HG03064 (cell line): ENCODE results near the gene RPL36.
"Not testable (repeated sequence)": the region's sequence is repeated elsewhere in the genome, so short reads cannot be mapped to it uniquely, and the experiment has no call there.

ENCODE experiments used
- ATAC-seq: cut with Tn5 transposase; IDR thresholded peaks from one replicate; pipeline ENCODE4 v1.9.1; 2021; ENCODE audit warnings: low read depth; ENCODE audit not compliant: unreplicated experiment

Gene RPL36

DNA sequence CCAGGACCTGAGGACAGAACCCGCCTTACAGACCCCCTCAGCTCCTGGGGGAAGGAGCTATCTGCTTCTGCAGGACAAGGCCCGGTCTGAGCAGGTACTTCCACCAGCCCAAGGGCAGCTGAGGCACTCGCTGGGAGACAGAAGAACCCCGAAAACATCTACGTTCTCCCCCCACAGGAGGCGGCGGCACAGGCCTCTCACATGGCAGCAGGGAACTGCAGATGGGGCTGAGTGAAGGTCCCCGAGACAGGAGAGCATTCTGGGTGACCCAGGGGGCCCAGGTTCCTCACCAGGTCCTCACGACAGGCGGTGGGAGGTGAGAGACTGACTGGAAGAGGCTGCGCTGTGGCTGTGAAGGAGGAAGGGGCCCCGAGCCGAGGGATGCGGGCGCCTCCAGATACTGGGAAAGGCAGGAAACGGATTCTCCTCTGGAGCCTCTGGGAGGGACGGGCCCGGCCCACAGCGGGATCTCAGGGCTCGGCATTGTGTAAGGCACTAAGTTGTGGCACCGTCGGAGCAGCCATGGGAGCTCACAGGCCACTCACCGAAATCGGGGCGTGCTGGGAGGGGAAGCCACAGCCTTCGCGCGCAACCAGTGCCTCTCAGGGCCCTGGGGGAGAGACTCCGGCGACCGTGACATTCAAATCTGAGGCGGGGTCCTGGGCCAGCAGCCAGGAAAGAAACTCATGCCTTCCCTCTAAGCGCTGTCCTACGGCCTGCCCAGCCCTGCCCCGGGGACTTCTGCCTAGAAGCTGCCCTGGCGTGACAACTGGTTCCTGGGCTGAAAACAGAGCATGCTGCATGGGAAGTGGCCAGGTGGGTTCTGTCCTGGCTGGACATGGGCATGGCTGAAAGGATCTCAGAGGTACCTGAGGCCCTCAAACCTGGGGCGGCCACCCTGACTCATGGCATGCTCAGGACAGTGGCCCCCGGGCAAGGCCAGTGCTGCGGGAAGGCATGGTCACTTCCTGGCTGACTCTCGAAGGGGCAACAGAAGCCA, 14.0 kb downstream of the RPL36 start:
- ATAC-seq = no peak

DNA sequence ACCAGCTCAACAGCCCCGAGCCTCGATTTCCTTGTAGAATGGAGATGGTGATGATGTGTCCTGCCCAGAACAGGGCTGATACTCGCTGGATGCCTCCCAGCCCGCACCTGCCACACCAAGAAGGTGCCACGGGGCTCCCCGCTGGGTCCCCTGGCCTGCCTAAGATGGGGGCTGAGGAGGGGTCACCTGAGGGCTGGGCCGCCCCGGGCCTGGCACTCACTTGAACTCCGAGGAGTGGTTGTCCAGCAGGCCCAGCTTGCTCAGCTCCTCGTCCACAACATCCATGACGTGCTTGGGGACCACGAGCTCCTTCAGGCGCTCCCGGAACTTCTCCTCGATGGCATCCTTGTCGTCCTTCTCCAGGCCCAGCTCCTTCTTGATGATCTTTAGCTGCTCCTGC, 15.5 kb downstream of the RPL36 start:
- ATAC-seq = no peak

DNA sequence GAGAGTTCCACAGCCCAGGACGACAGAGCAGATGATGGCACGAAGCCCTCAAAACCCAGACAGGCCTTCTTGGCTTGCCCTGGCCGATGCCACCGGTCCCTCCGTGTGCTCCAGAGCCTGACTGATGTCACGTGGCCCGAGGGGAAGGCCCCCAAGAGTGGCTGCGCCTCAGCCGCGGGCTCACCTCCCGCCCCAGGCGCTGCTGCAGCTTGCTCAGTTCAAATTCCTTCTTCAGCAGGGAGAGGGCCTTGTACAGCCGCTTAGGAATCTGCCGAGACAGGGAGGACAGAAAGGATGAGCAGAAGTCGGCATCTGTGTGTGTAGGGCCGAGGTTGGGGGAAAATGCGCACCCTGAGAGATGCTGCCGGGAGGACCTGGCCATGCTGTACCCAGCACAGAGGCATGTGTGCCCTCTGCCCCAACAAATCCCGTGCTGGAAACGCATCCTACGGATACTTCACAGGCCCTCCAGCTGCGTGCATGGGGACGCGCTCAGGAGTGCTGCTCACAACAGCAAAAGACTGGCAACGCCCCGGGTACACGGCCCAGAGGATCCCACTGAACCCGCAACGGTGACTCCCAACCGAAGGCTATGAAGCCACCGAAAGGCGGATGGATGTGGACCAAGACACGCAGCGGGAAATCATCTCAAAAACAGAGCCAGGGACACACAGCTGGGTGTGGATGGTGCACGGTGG, 16.9 kb downstream of the RPL36 start:
- ATAC-seq = no peak

- ATAC-seq = no peak
Observed at GRCh38 chr19:5707576-5708575, 17.8 kb downstream of the RPL36 start.

GRCh38 chr19:5711025-5711424, 20.9 kb downstream of the RPL36 start:
- no peak for ATAC-seq

DNA sequence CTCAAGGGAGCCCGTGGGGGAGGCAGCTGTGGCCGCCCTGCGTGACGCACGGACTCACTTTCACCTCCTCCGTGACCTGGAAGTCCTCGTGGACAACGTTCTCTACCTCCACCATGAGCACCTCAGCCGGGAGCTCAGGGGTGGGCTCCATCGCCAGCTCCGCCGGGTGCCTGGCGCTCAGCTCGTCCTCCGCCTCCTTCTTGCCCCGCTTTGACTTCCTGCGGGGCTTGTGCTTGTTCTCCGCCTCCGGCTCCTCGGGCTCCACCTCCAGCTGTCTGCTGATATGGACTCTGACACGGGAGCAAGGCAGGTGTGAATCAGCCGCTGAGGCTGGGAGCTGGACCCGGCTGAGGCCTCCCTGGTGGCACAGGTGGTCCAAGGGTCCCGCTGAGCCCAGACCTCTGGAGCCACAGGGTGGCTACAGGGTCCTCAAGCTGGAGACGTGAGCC, 21.6 kb downstream of the RPL36 start:
- ATAC-seq = no peak

DNA sequence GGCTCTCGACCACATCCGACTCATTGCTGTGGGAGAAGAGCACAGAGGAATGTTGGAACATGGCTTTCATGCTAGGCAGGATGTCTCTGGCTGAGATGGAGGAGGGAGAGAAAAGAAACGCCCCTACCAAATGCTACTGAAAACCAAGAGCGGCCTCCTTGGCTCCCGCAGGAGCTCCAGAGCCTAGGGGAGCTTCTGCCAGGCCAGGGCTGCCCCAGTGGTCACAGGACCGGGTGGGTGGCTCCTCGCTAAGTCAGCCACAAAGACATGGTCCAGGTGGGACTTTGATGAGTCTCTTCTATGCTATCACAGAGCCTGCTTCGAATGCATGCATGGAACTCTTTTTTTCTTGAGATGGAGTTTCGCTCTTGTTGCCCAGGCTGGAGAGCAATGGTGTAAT, 23.1 kb downstream of the RPL36 start:
- ATAC-seq = no peak

DNA sequence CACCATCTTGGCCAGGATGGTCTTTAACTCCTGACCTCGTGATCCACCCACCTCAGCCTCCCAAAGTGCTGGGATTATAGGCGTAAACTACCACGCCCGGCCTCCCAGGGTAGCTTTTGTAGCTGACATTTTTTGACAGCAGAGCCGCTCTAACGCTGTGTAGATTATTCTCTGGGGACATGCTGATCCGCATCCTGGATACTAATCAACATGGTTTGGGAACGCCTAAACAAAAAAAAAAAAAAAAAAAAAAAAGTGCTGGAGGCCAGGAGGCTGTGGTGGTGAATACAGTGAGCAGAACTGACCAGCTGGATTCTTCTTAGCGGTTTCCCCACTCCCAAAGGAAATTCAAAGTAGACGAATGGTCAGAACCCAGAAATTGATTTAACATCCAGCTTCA, 24.7 kb downstream of the RPL36 start:
- no peak for ATAC-seq

GRCh38 chr19:5717215-5717935, 27.3 kb downstream of the RPL36 start:
- ATAC-seq = no peak

DNA sequence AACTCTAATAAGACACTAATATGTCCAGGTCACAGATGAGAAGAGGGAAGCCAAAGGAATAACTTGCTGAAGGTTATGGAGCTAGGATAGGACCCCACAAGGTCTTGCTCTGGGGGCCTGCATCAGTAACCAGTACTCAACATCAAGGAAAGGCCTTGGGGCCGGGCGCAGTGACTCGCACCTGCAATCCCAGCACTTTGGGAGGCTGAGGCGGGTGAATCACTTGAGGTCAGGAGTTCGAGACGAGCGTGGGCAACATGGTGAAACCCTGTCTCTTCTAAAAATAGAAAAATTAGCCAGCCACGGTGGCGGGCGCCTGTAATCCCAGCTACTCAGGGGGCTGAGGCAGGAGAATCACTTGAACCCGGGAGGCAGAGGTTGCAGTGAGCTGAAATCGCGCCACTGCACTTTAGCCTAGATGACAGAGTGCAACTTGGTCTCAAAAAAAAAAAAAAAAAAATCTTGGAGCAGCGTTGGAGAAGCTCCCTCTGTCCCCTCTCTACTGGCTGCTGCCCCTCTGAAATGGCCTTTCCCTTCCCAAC, 28.0 kb downstream of the RPL36 start:
- no peak for ATAC-seq

DNA sequence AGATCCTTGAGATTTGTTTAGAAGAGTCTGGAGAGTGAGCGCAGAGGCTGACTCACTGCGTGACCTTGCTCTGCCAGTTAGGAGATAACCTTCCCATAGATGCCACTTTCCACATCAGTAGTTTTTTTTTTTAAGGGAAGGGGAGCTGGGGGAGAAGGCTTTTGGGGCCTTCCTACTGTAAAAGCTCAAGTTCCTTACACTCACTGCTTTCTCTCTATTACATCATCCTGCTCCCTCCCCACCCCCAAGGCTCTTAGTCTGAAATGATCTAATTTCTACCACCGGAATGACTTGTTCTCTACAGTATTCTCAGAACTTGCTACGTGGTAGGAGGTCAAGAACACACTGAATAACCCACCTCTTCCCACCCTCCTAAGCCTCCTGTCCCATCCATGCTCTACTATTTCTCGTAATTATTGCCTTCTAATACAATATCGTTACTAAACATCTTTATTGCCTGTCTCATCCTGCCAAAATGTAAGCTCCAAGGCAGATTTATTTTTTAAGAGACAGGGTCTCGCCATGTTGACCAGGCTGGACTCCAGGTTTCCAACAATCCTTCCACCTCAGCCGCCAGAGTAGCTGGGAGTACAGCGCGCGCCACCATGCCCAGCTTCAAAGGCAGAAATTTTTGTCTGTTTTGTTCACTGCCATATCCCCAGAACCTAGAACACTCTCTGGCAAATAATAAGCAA, 28.6 kb downstream of the RPL36 start:
- no peak for ATAC-seq

DNA sequence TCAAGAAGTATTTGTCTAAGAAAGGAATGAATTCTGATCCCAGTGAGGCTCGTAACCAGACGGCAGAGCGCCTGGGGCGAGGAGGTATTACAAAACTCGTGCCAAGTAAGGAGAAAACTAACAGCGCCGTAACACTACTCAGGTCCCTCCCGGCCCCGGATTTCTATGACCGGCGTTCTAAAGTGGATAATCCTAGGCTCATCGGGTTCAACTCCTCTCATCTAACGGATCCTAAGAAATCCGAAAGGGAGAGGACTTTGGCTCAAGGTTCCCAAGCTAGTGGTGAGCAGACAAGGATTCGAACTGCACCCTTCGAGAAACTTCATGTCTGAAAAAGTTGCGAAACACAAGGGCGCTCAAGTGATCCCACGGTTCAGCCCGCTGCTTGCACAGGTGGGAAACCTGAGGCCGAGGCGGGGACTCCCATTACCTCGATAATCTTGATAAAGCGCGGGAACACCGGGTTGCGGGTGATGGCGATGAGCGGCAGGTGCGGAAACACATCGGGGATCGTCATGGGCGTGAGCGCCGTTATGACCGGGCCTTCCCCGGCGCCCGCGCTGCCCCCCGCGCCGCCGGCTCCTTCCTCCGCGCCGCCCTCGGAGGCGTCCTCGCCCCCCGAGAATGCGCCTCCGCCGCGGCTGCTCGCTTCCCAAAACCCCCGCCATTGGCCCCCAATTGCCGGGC, 29.3 kb downstream of the RPL36 start:
- peak; percentile 2 for ATAC-seq

GRCh38 chr19:5719961-5720790, 30.1 kb downstream of the RPL36 start, which contains the start of the genes CATSPERD and LONP1:
Gene CATSPERD (plus strand): TSS chr19:5720637. CDS start chr19:5720738, 101 bp downstream.
Gene LONP1 (minus strand): TSS chr19:5720146. CDS start chr19:5720132, 14 bp downstream.
- peak; percentile 75 for ATAC-seq

DNA sequence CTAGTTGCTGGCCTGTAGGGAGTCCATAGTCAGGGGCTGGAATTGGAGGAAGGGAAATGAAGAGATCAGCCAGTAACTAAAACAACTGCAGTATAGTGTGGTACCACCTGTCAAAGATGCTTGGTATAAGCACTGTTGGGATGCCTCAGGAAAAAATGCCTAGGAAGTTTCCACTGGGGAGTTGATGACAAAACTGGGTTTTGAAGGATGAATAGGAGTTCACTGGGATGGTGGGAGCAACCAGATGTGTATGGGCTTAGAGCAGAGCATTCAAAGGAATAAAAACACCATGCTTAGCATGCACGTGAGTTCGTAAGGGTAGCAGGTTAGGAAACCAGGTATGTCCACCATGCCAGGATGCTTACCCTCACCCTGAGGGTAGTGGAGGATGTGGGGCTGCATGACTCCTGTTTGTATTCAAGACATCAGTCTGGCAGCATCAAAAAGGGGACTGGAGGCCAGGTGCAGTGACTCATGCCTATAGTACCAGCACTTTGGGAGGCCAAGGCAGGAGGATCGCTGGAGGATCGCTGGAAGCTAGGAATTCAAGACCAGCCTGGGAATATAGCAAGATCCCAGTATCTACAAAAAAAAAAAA, 37.5 kb downstream of the RPL36 start:
- ATAC-seq = no peak

GRCh38 chr19:5733172-5733571, 43.1 kb downstream of the RPL36 start:
- not testable (repeated sequence) for ATAC-seq

GRCh38 chr19:5738423-5738822, 48.3 kb downstream of the RPL36 start:
- no peak for ATAC-seq
